Measurements from ENCODE around the gene F13B. TPM values are rescaled to one million over a fixed set of nuclear protein-coding genes. Genes with fewer than 3 reads are reported as not detected.
"Not testable (repeated sequence)": the region's sequence is repeated elsewhere in the genome, so short reads cannot be mapped to it uniquely, and the experiment has no call there.

Gene F13B
- total RNA-seq, 6 donors from 2014 or later = not detected

DNA sequence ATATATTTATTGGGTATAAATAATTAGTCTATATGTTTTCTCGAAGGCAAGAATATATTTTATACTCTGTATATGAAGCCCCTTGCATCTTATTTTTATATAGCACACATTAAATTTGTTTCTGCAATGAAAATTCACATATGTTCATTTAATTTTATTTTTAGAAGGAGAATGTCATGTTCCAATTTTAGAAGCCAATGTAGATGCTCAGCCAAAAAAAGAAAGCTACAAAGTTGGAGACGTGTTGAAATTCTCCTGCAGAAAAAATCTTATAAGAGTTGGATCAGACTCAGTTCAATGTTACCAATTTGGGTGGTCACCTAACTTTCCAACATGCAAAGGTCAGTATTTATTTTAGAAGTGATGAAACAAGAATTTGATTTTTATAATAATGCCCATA is 73.1 kb downstream of the F13B start:
- no peaks in the 10 kb centered on the region for H3K27me3 ChIP-seq
- H3K36me3 ChIP-seq = no peaks in the 10 kb centered on the region
- no peaks in the 10 kb centered on the region for H3K4me1 ChIP-seq
- ATAC-seq (ENCODE audit: low FRiP score in 2 of 2) (no peak), DNase-seq (no peak)
- TF ChIP-seq, protein P1, sequence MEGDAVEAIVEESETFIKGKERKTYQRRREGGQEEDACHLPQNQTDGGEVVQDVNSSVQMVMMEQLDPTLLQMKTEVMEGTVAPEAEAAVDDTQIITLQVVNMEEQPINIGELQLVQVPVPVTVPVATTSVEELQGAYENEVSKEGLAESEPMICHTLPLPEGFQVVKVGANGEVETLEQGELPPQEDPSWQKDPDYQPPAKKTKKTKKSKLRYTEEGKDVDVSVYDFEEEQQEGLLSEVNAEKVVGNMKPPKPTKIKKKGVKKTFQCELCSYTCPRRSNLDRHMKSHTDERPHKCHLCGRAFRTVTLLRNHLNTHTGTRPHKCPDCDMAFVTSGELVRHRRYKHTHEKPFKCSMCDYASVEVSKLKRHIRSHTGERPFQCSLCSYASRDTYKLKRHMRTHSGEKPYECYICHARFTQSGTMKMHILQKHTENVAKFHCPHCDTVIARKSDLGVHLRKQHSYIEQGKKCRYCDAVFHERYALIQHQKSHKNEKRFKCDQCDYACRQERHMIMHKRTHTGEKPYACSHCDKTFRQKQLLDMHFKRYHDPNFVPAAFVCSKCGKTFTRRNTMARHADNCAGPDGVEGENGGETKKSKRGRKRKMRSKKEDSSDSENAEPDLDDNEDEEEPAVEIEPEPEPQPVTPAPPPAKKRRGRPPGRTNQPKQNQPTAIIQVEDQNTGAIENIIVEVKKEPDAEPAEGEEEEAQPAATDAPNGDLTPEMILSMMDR (IDR thresholded peaks at IDR 0.05) = no peak
- TF ChIP-seq POLR2A (IDR thresholded peaks at IDR 0.05) (no peak), POLR2AphosphoS5 (IDR thresholded peaks at IDR 0.05) (no peak), EP300 (IDR thresholded peaks at IDR 0.05) (no peak)
- no peaks in the 10 kb centered on the region for H3K9me3 ChIP-seq
- WGBS, 2 donors = 78% methylated on average over 2 of the region's 2 CpGs
- no peak overlapping the region for H3K27ac ChIP-seq
- H3K4me3 ChIP-seq = no peak overlapping the region

DNA sequence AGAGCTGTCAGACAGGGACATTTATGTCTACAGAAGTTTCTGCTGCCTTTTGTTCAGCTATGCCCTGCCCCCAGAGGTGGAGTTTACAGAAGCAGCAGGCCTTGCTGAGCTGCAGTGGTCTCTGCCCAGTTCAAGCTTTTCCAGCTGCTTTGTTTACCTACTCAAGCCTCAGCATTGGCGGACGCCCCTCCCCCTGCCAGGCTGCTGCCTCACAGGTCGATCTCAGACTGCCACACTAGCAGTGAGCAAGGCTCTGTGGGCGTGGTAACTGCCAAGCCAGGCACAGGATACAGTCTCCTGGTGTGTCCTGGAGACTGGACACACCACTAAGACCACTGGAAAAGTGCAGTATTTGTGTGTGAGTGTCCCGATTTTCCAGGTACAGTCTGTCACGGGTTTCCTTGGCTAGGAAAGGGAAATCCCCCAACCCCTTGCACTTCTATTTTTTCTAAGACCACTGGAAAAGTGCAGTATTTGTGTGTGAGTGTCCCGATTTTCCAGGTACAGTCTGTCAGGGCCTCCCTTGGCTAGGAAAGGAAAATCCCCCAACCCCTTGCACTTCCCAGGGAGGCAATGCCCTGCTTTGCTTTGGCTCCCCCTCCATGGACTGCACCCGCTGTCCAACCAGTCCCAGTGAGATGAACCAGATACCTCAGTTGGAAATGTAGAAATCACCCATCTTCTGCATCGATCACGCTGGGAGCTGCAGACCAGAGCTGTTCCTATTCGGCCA is 75.0 kb downstream of the F13B start:
- H3K27me3 ChIP-seq; H3K27ac ChIP-seq; H3K9me3 ChIP-seq; H3K4me1 ChIP-seq; H3K4me3 ChIP-seq; H3K36me3 ChIP-seq; ATAC-seq (ENCODE audit: low FRiP score in 2 of 2): not testable (repeated sequence)
- DNase-seq = peak; percentile 32 to 76
- WGBS, 2 donors = 59 to 60% methylated on average over 9 to 11 of the region's 11 CpGs

Other genes with a start within 250 kb of the F13B start
- gene CFHR1, start 247.5 kb downstream of the F13B start, total RNA-seq = 1 to 10 TPM in 1 of 6 donors, under 1 TPM in 1, not detected in 4; 0.81 to 1.0 TPM
- not detected for gene CFHR4, start 179.2 kb downstream of the F13B start, total RNA-seq
- gene CFHR2, start 123.5 kb downstream of the F13B start, total RNA-seq = under 1 TPM in 1 of 6 donors, not detected in 5; 0.40 TPM
- gene CFHR5, start 89.7 kb downstream of the F13B start, total RNA-seq = not detected
- 1 to 10 TPM in 4 of 6 donors, under 1 TPM in 2; under 0.01 to 2.7 (median 1.1) TPM for gene ASPM, start 79.4 kb upstream of the F13B start, total RNA-seq
- gene ZBTB41, start 134.0 kb upstream of the F13B start, total RNA-seq = 10 to 100 TPM in 3 of 6 donors, 1 to 10 TPM in 3; 3.2 to 16.9 (median 9.2) TPM
- gene CRB1, start 201.0 kb upstream of the F13B start, total RNA-seq = under 1 TPM in 5 of 6 donors, not detected in 1; 0.11 to 0.98 (median 0.15) TPM

All from upper lobe of left lung (tissue), 6 donors.